DND-41 (cell line): Measurements from ENCODE around the gene TWIST2.

Experiments used
- CTCF ChIP-seq: IDR thresholded peaks from 2 replicates; pipeline ENCODE4 v1.5.1; 2012; ENCODE audit warnings: borderline replicate concordance, low read length, moderate library complexity, mild to moderate bottlenecking; ENCODE audit not compliant: poor library complexity, severe bottlenecking; ENCODE audit errors: extremely low read depth
- EZH2 ChIP-seq: IDR thresholded peaks from 3 replicates; pipeline ENCODE4 v1.6.1; 2012; ENCODE audit warnings: borderline replicate concordance, low read depth, mild to moderate bottlenecking, moderate library complexity, low read length, inconsistent platforms; ENCODE audit not compliant: severe bottlenecking

- TF ChIP-seq CTCF (no peak), EZH2 (no peak)
Observed at GRCh38 chr2:238896641-238897040, 48.8 kb downstream of the TWIST2 start.
